ENCODE data around the gene GOLGA8J. TPM values are rescaled to one million over a fixed set of nuclear protein-coding genes. Genes with fewer than 3 reads are reported as not detected.
"Not testable (repeated sequence)": the region's sequence is repeated elsewhere in the genome, so short reads cannot be mapped to it uniquely, and the experiment has no call there.

GOLGA8J gene
- total and polyA plus RNA-seq, 5 experiments from 2014 or later = 0.36 to 0.60 TPM; not detected in 3

DNA sequence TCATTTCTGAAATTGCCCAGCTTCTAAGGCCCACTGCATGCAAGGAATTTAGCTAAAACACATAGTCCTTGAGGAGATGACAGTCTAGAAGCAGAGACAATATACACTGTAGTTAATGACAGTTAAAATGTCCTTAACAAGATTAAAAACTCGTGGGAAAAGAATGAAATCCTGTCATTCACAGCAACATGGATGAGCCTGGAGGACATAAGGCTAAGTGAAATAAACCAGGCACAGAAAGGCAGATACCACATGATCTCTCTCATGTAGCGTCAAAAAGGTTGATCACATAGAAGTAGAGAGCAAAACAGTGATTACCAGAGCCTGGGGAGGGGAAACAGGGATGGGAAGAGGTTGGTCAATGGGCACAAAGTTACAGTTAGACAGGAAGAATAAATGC, 36.3 kb upstream of the GOLGA8J start:
- ATAC-seq = no peak
- Mint-ChIP-seq H3K27me3 (peaks cover 7 to 35% (median 25%) of the 10 kb centered on the region in 5 donors), H3K9me3 (no peaks in the 10 kb centered on the region), H3K27ac (no peak overlapping the region), H3K4me3 (no peak overlapping the region), H3K36me3 (no peaks in the 10 kb centered on the region), H3K4me1 (no peaks in the 10 kb centered on the region)
- DNase-seq = no peak
- POLR2A ChIA-PET = no interaction called here

DNA sequence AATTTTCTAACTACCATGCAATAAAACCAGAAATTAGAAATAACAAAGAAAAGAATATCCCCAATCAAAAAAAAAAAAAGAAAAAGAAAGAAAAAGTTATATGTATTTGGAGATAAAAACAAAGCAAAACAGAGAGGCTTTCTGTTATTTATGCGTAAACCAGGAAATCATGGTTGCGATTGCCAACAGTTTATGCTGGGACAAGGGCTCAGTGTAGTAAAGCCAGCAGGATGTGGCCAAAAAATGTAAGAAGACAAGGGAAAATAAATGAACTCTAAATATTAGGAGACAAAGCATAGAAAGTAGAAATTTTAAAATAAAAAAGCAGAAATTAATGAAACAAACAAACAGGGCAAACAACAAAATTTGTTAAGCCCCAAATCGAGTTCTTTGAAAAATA, 27.2 kb upstream of the GOLGA8J start:
- DNase-seq (no peak), ATAC-seq (no peak)
- H3K27ac Mint-ChIP-seq = no peak overlapping the region
- H3K4me1 Mint-ChIP-seq = no peaks in the 10 kb centered on the region
- peaks cover 0 to 4% (median 0%) of the 10 kb centered on the region in 9 donors for H3K9me3 Mint-ChIP-seq
- POLR2A ChIA-PET = no interaction called here
- H3K36me3 Mint-ChIP-seq = peaks cover 0 to 3% (median 0%) of the 10 kb centered on the region in 3 donors
- peaks cover 11 to 46% (median 31%) of the 10 kb centered on the region in 5 donors for H3K27me3 Mint-ChIP-seq
- H3K4me3 Mint-ChIP-seq = no peak overlapping the region

DNA sequence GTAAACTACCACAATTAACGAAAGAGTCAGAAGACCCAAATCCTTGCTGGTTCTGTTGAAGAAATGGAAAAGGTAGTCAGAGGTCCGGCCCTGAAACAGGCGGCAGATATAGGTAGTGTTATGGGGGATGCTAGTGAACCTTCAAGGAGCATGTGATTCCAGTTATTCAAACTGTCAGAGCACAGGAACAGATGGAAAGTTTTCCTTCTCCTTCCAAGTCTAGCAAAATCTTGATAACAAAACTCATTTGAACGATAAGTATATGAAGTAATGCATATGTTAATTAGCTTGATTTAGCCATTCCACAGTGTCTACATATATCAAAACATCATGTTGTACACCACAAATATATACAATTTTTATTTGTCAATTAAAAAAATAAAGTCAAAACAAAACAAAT, 26.6 kb upstream of the GOLGA8J start:
- H3K4me3 Mint-ChIP-seq = no peak overlapping the region
- peaks cover 0 to 4% (median 0%) of the 10 kb centered on the region in 9 donors for H3K9me3 Mint-ChIP-seq
- H3K27ac Mint-ChIP-seq = no peak overlapping the region
- DNase-seq = no peak
- peaks cover 11 to 46% (median 31%) of the 10 kb centered on the region in 5 donors for H3K27me3 Mint-ChIP-seq
- no peak for ATAC-seq
- H3K36me3 Mint-ChIP-seq = peaks cover 0 to 3% (median 0%) of the 10 kb centered on the region in 3 donors
- POLR2A ChIA-PET = no interaction called here
- H3K4me1 Mint-ChIP-seq = no peaks in the 10 kb centered on the region

DNA sequence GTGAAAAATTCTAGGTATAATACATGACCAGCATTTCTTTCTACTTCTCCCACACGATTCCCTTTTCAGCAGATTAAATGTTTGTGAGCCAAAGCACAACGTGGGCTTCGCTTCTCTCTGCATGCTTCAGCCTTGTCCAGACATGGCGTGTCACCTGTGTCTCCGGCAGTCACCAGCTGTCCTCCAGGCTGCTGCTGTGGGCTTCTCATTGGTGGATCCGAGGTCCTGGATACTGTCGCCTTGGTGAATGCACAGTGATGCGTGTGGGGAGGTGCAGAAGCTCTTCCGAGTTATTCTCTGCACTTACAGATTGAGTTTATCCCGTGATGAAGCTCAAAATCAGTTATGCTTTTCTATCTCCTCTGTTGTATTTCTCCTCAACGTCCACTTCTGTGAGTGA, 23.0 kb upstream of the GOLGA8J start:
- Mint-ChIP-seq H3K4me1 (no peaks in the 10 kb centered on the region), H3K9me3 (peaks cover 0 to 5% (median 0%) of the 10 kb centered on the region in 9 donors), H3K27ac (no peak overlapping the region), H3K4me3 (no peak overlapping the region), H3K27me3 (peaks cover 2 to 22% (median 14%) of the 10 kb centered on the region in 5 donors), H3K36me3 (peaks cover 0 to 3% (median 0%) of the 10 kb centered on the region in 3 donors)
- DNase-seq (no peak), ATAC-seq (no peak)
- POLR2A ChIA-PET = no interaction called here

- H3K4me1 Mint-ChIP-seq = no peaks in the 10 kb centered on the region
- peaks cover 0 to 18% (median 13%) of the 10 kb centered on the region in 5 donors for H3K27me3 Mint-ChIP-seq
- H3K4me3 Mint-ChIP-seq = no peak overlapping the region
- DNase-seq = no peak
- no peak for ATAC-seq
- no peak overlapping the region for H3K27ac Mint-ChIP-seq
- POLR2A ChIA-PET = no interaction called here
- peaks cover 0 to 9% (median under 1%) of the 10 kb centered on the region in 9 donors for H3K9me3 Mint-ChIP-seq
- no peaks in the 10 kb centered on the region for H3K36me3 Mint-ChIP-seq
These were observed 19.9 kb upstream of the GOLGA8J start for GRCh38 chr15:30062881-30063280.

DNA sequence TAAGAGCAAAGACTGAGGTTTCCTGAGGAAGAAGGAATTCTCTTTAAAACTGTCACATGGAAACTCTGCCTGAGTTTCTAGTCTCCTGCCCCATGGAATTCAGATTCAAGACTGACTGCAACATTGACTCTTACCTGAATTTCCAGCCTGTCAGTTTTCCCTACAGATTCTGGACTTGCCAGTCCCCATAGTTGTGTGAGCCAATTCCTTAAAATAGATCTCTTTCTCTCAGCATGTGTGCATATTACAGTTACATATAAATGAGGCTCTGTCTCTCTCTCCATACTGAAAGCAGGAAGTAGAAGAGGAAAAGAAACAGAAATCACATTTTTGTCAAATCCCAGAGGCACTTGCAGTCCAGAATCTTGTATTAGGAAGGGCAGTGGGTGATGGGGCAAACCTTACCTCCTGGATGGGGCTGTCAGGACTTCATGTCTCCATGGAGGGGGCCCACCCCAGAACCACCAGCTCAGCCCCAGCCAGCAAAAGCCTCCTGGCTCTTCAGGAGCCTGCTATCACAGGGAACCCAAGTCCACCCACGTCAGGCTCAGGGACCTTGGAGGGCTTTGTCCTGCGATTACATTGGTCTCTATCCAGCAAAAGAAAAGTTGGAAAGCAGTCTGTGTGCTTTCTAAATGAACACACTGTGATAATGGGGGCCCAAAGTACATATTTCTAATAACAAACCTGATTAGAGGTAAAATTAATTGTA, 18.8 kb upstream of the GOLGA8J start:
- POLR2A ChIA-PET = no interaction called here
- Mint-ChIP-seq H3K4me3 (no peak overlapping the region), H3K27ac (no peak overlapping the region), H3K4me1 (no peaks in the 10 kb centered on the region), H3K27me3 (peaks cover 0 to 16% (median 4%) of the 10 kb centered on the region in 5 donors), H3K36me3 (no peaks in the 10 kb centered on the region), H3K9me3 (peaks cover 0 to 10% (median 2%) of the 10 kb centered on the region in 9 donors)
- ATAC-seq (no peak), DNase-seq (no peak)

DNA sequence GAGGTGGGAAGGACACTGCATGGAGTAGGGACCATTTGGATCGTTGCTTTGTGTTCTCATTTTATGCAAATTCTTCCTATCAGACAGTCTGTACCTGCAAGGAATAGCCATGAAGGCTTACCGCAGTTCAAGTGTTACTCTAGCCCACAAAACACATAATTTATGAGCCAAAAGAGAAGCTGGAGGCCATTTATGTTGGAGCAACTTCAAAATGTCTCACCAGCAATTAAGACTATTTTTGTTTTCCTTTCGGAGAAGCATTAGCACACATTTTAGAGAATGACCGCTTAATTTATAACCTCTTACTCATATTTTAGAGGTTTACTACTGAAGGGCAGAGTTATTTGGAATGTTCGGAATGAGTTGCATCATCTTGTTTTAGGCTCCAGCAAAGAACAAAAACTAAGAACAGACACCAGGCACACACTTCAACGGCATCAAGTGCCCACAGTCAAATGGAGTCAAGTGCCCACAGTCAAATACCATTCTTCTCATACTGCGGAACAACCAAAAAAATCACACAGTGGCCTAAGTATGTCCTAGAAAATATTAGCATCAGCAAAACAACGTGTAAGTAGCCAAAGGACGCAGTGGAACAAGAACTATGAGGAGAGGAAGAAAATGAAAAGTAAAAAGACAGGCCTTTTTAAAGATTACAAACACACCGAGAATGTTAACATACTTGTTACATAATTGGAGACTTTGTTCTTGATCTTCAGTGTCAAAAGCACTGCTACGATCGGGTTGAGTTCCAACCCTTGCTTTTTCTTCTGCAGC, 17.5 kb upstream of the GOLGA8J start:
- H3K36me3 Mint-ChIP-seq = no peaks in the 10 kb centered on the region
- no peak overlapping the region for H3K27ac Mint-ChIP-seq
- H3K27me3 Mint-ChIP-seq = peaks cover 0 to 13% (median 4%) of the 10 kb centered on the region in 5 donors
- DNase-seq (no peak), ATAC-seq (no peak)
- H3K4me3 Mint-ChIP-seq = no peak overlapping the region
- H3K4me1 Mint-ChIP-seq = no peaks in the 10 kb centered on the region
- peaks cover 0 to 10% (median 2%) of the 10 kb centered on the region in 9 donors for H3K9me3 Mint-ChIP-seq
- POLR2A ChIA-PET = no interaction called here

DNA sequence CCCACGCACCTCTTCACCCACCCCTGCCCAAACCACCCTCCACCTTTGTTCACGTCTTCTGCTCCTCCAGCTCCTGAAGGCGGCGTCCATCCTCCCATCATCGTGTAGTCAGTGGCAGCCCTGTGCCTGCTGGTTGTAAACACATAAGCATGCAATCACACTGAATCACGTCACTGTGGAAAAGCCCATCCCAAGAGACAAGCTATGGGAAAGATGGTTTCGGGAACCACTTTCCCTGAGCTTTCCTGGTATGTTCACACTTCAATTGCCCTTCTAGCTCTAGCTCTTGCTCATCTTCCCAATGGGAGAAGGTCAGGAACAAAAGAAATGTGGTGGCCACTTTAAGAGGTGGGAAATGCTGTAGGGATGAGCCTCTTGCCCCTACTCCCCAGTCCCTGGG, 14.4 kb upstream of the GOLGA8J start:
- Mint-ChIP-seq H3K4me3 (no peak overlapping the region), H3K36me3 (no peaks in the 10 kb centered on the region), H3K27me3 (peaks cover 6 to 18% (median 10%) of the 10 kb centered on the region in 5 donors), H3K27ac (no peak overlapping the region), H3K4me1 (no peaks in the 10 kb centered on the region), H3K9me3 (peaks cover 0 to 10% (median 2%) of the 10 kb centered on the region in 9 donors)
- no peak for DNase-seq
- ATAC-seq = no peak
- POLR2A ChIA-PET = no interaction called here

DNA sequence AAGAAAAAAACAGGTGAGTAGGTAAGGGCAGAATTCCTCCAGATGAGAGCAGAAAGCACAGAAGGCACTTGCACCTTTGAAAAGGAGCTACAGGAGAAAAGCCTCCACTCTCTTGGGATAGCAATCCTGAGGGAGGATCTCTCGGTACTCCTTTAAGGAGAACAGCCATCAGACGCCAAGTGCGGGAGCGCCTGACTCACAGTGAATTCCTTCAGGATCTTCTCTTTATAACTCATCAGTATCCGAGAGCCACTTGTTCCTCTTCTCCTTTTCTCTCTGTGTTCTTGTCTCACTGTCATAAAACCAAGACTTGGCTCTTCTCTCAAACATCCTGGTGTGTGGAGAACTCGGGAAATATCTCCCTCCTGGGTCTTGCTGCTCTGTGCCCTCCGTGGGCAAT, 10.1 kb upstream of the GOLGA8J start:
- H3K27ac Mint-ChIP-seq = no peak overlapping the region

DNA sequence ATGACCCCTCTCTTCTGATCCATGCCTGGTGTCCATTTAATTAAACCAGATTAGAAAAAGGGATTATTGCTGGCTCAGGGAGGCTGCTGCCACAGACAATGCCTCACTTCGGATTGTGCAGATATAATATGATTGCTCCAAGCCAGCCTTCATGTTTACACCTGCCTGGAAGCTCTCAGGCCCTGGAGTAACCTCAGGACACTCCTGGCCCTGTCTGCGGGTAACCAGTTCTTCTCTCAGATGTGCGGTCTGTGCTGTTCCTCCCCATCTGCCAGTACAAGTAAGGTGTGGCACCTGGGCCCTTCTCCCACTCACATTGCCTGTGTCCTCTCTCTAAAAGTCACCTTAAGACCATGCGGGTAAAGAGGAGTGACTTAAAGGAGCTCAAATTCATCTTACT, 8.8 kb upstream of the GOLGA8J start:
- H3K9me3 Mint-ChIP-seq = no peaks in the 10 kb centered on the region
- H3K4me1 Mint-ChIP-seq = peaks cover 0 to 4% (median 1%) of the 10 kb centered on the region in 4 donors
- H3K27ac Mint-ChIP-seq = no peak overlapping the region
- H3K27me3 Mint-ChIP-seq = peaks cover 14 to 57% (median 18%) of the 10 kb centered on the region in 5 donors
- POLR2A ChIA-PET = no interaction called here
- ATAC-seq (no peak), DNase-seq (no peak)
- H3K4me3 Mint-ChIP-seq = no peak overlapping the region
- H3K36me3 Mint-ChIP-seq = no peaks in the 10 kb centered on the region

More for the DNA sequence above, 10.1 kb upstream of the GOLGA8J start:
- no peak for DNase-seq
- Mint-ChIP-seq H3K27me3 (peaks cover 14 to 46% (median 24%) of the 10 kb centered on the region in 5 donors), H3K4me1 (peaks cover 0 to 4% (median 1%) of the 10 kb centered on the region in 4 donors), H3K9me3 (peaks cover 0 to 10% (median 0%) of the 10 kb centered on the region in 9 donors), H3K4me3 (no peak overlapping the region), H3K36me3 (no peaks in the 10 kb centered on the region)
- POLR2A ChIA-PET = no interaction called here
- no peak for ATAC-seq

- DNase-seq, H3K4me3 Mint-ChIP-seq, H3K9me3 Mint-ChIP-seq, H3K36me3 Mint-ChIP-seq, ATAC-seq, H3K27ac Mint-ChIP-seq, H3K4me1 Mint-ChIP-seq, POLR2A ChIA-PET: not testable (repeated sequence)
- H3K27me3 Mint-ChIP-seq = peaks cover 0 to 29% (median 7%) of the 10 kb centered on the region in 5 donors
These were observed 1.9 kb upstream of the GOLGA8J start for GRCh38 chr15:30080816-30081215.

DNA sequence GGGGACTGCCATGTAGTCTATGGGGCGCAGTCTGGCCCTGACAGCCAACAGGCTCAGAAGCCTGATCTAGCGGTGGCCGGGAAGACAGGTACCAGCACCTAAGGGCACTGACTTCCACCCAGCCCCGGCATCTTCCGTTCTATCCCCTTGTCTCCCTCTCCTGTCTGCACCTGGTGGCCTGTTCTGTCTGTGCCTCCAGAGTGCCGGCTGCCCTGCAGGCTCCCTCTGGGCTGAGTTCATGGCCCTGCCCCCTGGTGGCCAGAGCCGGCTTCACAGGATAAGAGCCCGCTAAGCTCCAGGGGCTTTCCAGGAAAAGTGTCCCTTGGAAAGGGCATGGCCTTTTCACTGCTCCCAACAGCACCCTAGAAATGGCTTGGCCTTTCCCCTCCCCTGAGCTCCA, 15.1 kb downstream of the GOLGA8J start:
- DNase-seq, H3K4me1 Mint-ChIP-seq, H3K9me3 Mint-ChIP-seq, H3K27ac Mint-ChIP-seq, POLR2A ChIA-PET, H3K36me3 Mint-ChIP-seq, H3K27me3 Mint-ChIP-seq, H3K4me3 Mint-ChIP-seq: not testable (repeated sequence)
- ATAC-seq = peak; percentile 69 to 73

DNA sequence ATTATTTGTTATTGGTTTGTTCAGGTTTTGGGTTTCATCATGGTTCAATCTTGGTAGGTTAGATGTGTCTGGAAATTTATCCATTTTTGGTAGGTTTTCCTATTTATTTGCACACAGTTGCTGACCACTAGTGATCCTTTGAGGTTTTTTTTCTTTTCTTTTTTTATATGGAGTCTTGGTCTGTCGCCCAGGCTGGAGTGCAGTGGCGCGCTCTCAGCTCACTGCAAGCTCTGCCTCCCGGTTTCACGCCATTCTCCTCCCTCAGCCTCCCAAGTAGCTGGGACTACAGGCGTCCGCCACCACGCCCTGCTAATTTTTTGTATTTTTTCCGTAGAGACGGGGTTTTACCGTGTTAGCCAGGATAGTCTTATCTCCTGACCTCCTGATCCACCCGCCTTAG, 20.1 kb downstream of the GOLGA8J start:
- H3K4me3 Mint-ChIP-seq, H3K36me3 Mint-ChIP-seq, ATAC-seq, DNase-seq, H3K27me3 Mint-ChIP-seq, POLR2A ChIA-PET, H3K27ac Mint-ChIP-seq, H3K9me3 Mint-ChIP-seq, H3K4me1 Mint-ChIP-seq: not testable (repeated sequence)

All from naive thymus-derived CD8-positive, alpha-beta T cell (primary cell).